Neutrophil (primary cell): ENCODE measurements around the gene MAN1A2.

Source experiments
- H3K27ac ChIP-seq: fragments of 200-600 bp; sonication (generic); 2 replicates; pipeline ENCODE4 v1.5.1; 2016; ENCODE audit warnings: mild to moderate bottlenecking, moderate library complexity
- H3K27me3 ChIP-seq: fragments of 200-600 bp; sonication (generic); 2 replicates; pipeline ENCODE4 v1.6.0; 2016; ENCODE audit warnings: mild to moderate bottlenecking
- H3K36me3 ChIP-seq: fragments of 200-600 bp; sonication (generic); 2 replicates; pipeline ENCODE4 v1.5.1; 2017
- H3K4me1 ChIP-seq, 2 experiments: fragments of 200-600 bp in 1 of 2; sonication (generic) in 1 of 2; 1 replicate in 1 of 2; 2 replicates in 1 of 2; pipeline versions ENCODE4 v1.5.1 to v1.6.1; 2013 to 2016; ENCODE audit warnings: low read depth in 1 of 2, low read length in 1 of 2, mild to moderate bottlenecking in 1 of 2, moderate library complexity in 1 of 2; ENCODE audit not compliant: control insufficient read depth in 1 of 2, insufficient read depth in 1 of 2
- H3K4me3 ChIP-seq, 2 experiments: fragments of 200-600 bp in 1 of 2; sonication (generic) in 1 of 2; 1 replicate in 1 of 2; 2 replicates in 1 of 2; pipeline ENCODE4 v1.5.1; 2013 to 2016; ENCODE audit warnings: low read depth in 1 of 2, low read length in 1 of 2, mild to moderate bottlenecking in 1 of 2, moderate library complexity in 1 of 2
- H3K9me3 ChIP-seq: fragments of 200-600 bp; sonication (generic); 2 replicates; pipeline ENCODE4 v1.5.1; 2016
- TF ChIP-seq, protein P1 (sequence below): fragments of 200-600 bp; sonication (generic); IDR thresholded peaks from 2 replicates; pipeline ENCODE4 v1.5.1; 2016; ENCODE audit warnings: antibody characterized with exemption

The MAN1A2 gene

DNA sequence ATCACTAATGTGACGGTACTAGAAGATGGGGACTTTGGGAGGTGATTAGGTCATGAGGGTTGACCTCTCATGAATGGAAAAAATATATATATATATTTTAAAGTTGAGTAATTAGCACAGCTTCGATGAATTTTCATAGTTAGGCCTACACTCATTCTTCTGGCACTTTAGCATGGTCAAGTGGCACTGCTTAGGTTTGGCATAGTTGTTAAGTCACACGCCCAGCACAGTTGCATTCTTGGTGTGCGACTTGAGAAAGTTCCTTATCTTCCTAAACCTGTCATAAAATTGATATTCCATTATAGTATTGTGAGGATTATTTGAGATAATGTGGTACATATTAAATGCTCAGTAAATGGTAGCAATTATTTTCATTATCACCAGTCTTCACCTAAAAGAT, 47.7 kb downstream of the MAN1A2 start:
- H3K27me3 ChIP-seq, result no peaks in the 10 kb centered on the region
- no peaks in the 10 kb centered on the region for H3K9me3 ChIP-seq
- H3K27ac ChIP-seq, result no peak overlapping the region
- H3K4me1 ChIP-seq, result no peaks in the 10 kb centered on the region
- H3K4me3 ChIP-seq, result no peak overlapping the region
- no peaks in the 10 kb centered on the region for H3K36me3 ChIP-seq
- TF ChIP-seq, protein P1, sequence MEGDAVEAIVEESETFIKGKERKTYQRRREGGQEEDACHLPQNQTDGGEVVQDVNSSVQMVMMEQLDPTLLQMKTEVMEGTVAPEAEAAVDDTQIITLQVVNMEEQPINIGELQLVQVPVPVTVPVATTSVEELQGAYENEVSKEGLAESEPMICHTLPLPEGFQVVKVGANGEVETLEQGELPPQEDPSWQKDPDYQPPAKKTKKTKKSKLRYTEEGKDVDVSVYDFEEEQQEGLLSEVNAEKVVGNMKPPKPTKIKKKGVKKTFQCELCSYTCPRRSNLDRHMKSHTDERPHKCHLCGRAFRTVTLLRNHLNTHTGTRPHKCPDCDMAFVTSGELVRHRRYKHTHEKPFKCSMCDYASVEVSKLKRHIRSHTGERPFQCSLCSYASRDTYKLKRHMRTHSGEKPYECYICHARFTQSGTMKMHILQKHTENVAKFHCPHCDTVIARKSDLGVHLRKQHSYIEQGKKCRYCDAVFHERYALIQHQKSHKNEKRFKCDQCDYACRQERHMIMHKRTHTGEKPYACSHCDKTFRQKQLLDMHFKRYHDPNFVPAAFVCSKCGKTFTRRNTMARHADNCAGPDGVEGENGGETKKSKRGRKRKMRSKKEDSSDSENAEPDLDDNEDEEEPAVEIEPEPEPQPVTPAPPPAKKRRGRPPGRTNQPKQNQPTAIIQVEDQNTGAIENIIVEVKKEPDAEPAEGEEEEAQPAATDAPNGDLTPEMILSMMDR, result no peak

DNA sequence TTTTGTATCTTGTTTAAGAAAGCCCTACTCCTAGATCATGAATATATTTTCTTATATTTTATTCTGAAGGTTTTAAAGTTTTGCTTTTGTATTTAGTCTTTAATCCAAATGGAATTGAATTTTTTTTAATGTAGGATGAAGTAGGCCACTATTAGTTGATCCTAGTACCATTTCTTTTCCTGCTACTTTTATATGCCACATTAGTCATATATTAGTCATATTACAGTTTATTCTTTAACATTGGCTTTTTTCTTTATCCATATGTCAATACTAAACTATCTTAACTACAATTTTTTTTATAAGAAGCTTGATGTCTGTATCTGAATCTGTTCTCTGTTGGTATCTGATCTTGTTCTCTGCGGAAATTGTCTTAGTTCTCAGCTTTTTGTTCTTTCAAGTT, 48.8 kb downstream of the MAN1A2 start:
- H3K4me1 ChIP-seq, result no peaks in the 10 kb centered on the region
- H3K9me3 ChIP-seq, result no peaks in the 10 kb centered on the region
- TF ChIP-seq, protein P1, result no peak
- no peak overlapping the region for H3K4me3 ChIP-seq
- no peaks in the 10 kb centered on the region for H3K27me3 ChIP-seq
- no peak overlapping the region for H3K27ac ChIP-seq
- H3K36me3 ChIP-seq, result no peaks in the 10 kb centered on the region

DNA sequence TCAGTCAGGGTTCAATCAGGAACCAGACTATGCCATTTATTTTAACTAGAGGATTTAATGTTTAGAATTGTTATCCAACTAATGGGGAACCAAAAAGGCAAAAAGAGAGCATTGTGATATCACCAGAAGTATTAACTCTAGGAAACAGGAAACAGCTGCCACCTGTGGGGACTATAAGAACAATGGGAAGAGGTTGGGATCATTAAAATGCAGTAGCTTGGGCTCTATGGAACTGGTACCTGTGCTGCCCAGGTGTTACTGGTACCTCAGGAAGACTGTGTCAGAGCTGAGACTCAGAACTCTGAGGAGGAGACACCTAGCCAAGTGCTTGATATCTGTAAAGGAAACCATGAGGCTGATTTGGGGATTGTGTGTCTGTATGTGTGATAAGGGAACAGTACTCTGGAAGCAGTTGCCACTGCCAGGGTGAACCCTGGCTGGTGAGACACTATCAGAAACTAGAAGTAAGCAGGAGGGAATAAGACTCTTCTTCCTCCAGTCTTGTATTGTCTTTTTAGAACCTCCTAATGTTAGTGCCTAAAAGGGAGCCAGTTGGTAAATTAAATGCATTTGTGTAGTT, 49.4 kb downstream of the MAN1A2 start:
- Histone ChIP-seq H3K27ac (no peak overlapping the region), H3K36me3 (no peaks in the 10 kb centered on the region), H3K27me3 (no peaks in the 10 kb centered on the region), H3K9me3 (no peaks in the 10 kb centered on the region), H3K4me3 (no peak overlapping the region), H3K4me1 (no peaks in the 10 kb centered on the region)
- TF ChIP-seq, protein P1, result no peak

DNA sequence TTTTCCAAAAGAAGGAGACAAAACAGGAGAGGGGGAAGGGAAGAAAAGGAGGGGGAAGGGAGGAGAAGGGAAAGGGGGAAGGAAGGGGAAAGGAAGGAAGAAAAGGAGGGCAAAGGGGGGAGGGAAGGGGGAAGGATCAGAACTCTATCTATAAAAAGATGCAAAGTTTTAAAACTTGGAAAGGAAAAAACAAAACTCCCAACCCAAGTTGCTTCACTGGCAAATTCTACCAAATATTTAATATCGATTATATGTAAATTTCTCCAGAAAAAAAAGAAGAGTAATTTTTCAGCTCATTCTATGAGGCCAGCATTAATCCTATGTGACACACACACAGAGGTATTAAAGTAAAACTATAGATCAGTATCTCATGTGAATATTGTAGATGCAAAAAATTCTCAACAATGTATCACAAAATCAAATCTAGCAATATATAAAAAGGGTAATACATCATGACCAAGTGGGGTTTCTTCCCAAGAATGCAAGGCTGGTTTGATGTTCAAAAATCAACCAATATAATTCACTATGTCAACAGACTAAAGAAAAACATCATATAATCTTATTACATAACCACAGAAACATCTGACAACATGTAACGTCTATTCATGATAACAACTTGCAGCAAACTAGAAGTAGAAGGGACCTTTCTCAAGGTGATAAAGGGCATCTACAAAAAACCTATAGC, 57.9 kb downstream of the MAN1A2 start:
- H3K4me1 ChIP-seq, result no peaks in the 10 kb centered on the region
- H3K9me3 ChIP-seq, result peaks cover 6% of the 10 kb centered on the region
- no peaks in the 10 kb centered on the region for H3K36me3 ChIP-seq
- no peak overlapping the region for H3K4me3 ChIP-seq
- TF ChIP-seq, protein P1, result no peak
- H3K27ac ChIP-seq, result no peak overlapping the region
- H3K27me3 ChIP-seq, result no peaks in the 10 kb centered on the region

DNA sequence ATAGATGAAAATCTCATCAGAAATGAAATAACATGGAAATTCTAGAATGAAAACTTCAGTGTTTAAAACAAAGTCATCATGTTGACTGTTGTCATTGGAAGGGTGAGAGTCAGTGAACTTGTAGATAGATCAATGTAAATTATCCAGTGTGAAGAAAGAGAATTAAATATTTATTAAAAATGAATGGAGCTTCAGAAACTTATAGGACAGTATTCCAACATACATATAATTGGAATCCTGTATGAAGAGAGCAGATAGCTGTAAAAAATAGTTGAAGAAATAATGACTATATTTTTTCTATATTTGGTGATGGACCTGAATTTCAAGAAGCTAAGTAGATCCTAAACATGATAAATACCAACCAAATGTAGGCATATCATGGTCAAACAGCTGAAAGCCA, 60.0 kb downstream of the MAN1A2 start:
- TF ChIP-seq, protein P1, result no peak
- H3K27ac ChIP-seq, result no peak overlapping the region
- no peaks in the 10 kb centered on the region for H3K4me1 ChIP-seq
- no peaks in the 10 kb centered on the region for H3K36me3 ChIP-seq
- H3K27me3 ChIP-seq, result no peaks in the 10 kb centered on the region
- H3K9me3 ChIP-seq, result peaks cover 6% of the 10 kb centered on the region
- H3K4me3 ChIP-seq, result no peak overlapping the region
